ENCODE data around the gene LDHD.

GRCh38 chr16:75070012-75070841 lies 46.4 kb downstream of the LDHD start:
- TF ChIP-seq ETV6 (CRISPR knock-in tag; conservative IDR thresholded peaks at IDR 0.05) (no peak), SP140L (CRISPR knock-in tag; IDR thresholded peaks at IDR 0.05; ENCODE audit: borderline replicate concordance) (no peak), ZEB1 (IDR thresholded peaks at IDR 0.05; ENCODE audit: insufficient replicate concordance, low read depth) (no peak), ZC3H4 (CRISPR knock-in tag; IDR thresholded peaks at IDR 0.05; ENCODE audit: borderline replicate concordance) (no peak)
